HepG2 (cell line): Measurements from ENCODE around the gene MTMR3. TPM values are rescaled to one million over a fixed set of nuclear protein-coding genes. Genes with fewer than 3 reads are reported as not detected.

Experiments used
- ATAC-seq: fragments of 200-7000 bp; cut with Tn5 transposase; 3 replicates; pipeline ENCODE4 v1.9.1; 2020; ENCODE audit warnings: mild to moderate bottlenecking, moderate library complexity
- BruUV-seq: library from RNA; stranded (reverse); fragments of 400-500 nt; replicated peaks from 2 replicates; lab custom pipeline; 2021; lab: Mats Ljungman, UMichigan
- CTCF ChIA-PET: fragments of 300-600 bp; formaldehyde crosslinking; extraction: SDS; loops from one replicate; lab custom pipeline; 2021; ENCODE audit warnings: low total read pairs, inconsistent platforms, low intra/inter-chr PET ratio; lab: Yijun Ruan, JAX
- POLR2A ChIA-PET: fragments of 350-600 bp; sonication (Branson Sonifier 250); formaldehyde crosslinking; loops from one replicate; lab custom pipeline; 2020; ENCODE audit warnings: antibody characterized with exemption, inconsistent platforms; lab: Yijun Ruan, JAX
- DNase-seq: peaks from one replicate; pipeline ENCODE4 v3.0.0-alpha.2; 2015; ENCODE audit warnings: low spot score
- FAIRE-seq: peaks from 3 replicates; lab custom pipeline; 2011; peaks lifted over from hg19 to GRCh38; lab: Jason Lieb, UNC
- H2AFZ ChIP-seq: one replicate; pipeline ENCODE4 v1.6.1; 2011; ENCODE audit warnings: low read length, inconsistent platforms
- H3K27ac ChIP-seq: fragments of 300-600 bp; 3 replicates; pipeline ENCODE4 v1.8.0; 2011; ENCODE audit warnings: mixed run types, mild to moderate bottlenecking, mixed read lengths, low read length, inconsistent platforms; ENCODE audit not compliant: insufficient read depth; ENCODE audit errors: extremely low read length
- H3K27me3 ChIP-seq, 2 experiments: fragments of 200-600 bp in 1 of 2; 2 replicates in 1 of 2; 3 replicates in 1 of 2; pipeline versions ENCODE4 v1.6.0 to v1.8.0; 2011; ENCODE audit warnings: low read length in 2 of 2, mild to moderate bottlenecking in 2 of 2, moderate library complexity in 2 of 2, inconsistent platforms in 1 of 2; ENCODE audit not compliant: insufficient read depth in 2 of 2, control insufficient read depth in 1 of 2
- H3K36me3 ChIP-seq, 2 experiments: fragments of 200-600 bp in 1 of 2; replicated peaks in 1 of 2; 2 replicates in 1 of 2; 3 replicates in 1 of 2; pipeline versions ENCODE4 v1.5.1 to v1.8.0; 2011; ENCODE audit warnings: low read length in 2 of 2, inconsistent platforms in 1 of 2; ENCODE audit not compliant: insufficient read depth in 2 of 2, control insufficient read depth in 1 of 2
- H3K4me1 ChIP-seq: 2 replicates; pipeline ENCODE4 v1.5.1; 2012; ENCODE audit warnings: low read length, inconsistent platforms; ENCODE audit not compliant: insufficient read depth
- H3K4me2 ChIP-seq: 2 replicates; pipeline ENCODE4 v1.6.0; 2011; ENCODE audit warnings: low read depth, low read length, inconsistent platforms
- H3K4me3 ChIP-seq, 3 experiments: fragments of 200-600 bp in 1 of 3; sonication (generic), shearing (Covaris generic) in 1 of 3; replicated peaks in 1 of 3; 2 replicates each; pipeline ENCODE4 v1.5.1; 2011 to 2016; ENCODE audit warnings: low read length in 3 of 3, inconsistent platforms in 2 of 3, low read depth in 2 of 3, mild to moderate bottlenecking in 2 of 3, control low read depth in 1 of 3, mixed read lengths in 1 of 3; ENCODE audit not compliant: insufficient read depth in 1 of 3
- H3K79me2 ChIP-seq: one replicate; pipeline ENCODE4 v1.6.1; 2011; ENCODE audit warnings: low read length, inconsistent platforms; ENCODE audit not compliant: insufficient read depth
- H3K9ac ChIP-seq: 2 replicates; pipeline ENCODE4 v1.6.0; 2011; ENCODE audit warnings: mild to moderate bottlenecking, low read depth, low read length, inconsistent platforms; ENCODE audit not compliant: insufficient read depth
- H3K9me3 ChIP-seq: 2 replicates; pipeline ENCODE4 v1.5.1; 2012; ENCODE audit warnings: mild to moderate bottlenecking, low read length
- H4K20me1 ChIP-seq: 2 replicates; pipeline ENCODE4 v1.6.0; 2011; ENCODE audit warnings: inconsistent platforms, mild to moderate bottlenecking, low read length, moderate library complexity; ENCODE audit not compliant: insufficient read depth
- FOXP1 ChIP-seq, 2 experiments: fragments of 450-650 bp in 1 of 2; IDR thresholded peaks; 2 replicates each; pipeline ENCODE4 v1.6.1; 2017 to 2018; ENCODE audit warnings: antibody characterized with exemption in 1 of 2
- KLF16 ChIP-seq, 2 experiments: sonication (generic) in 1 of 2; formaldehyde crosslinking in 1 of 2; IDR thresholded peaks; 2 replicates each; pipeline versions ENCODE4 v1.6.1 to v1.8.0; 2016 to 2023; ENCODE audit warnings: missing genetic modification reagents in 2 of 2, missing compliant biosample characterization in 1 of 2
- PAWR ChIP-seq: sonication (generic); formaldehyde crosslinking; IDR thresholded peaks from 2 replicates; pipeline ENCODE4 v1.4.0; 2020; ENCODE audit warnings: missing genetic modification reagents, mild to moderate bottlenecking, borderline replicate concordance
- PRMT3 ChIP-seq: sonication (generic); formaldehyde crosslinking; IDR thresholded peaks from 2 replicates; pipeline ENCODE4 v1.8.1; 2022; ENCODE audit warnings: low read depth, mild to moderate bottlenecking, moderate library complexity, missing genetic modification reagents, borderline replicate concordance
- SMAD3 ChIP-seq: sonication (generic); formaldehyde crosslinking; IDR thresholded peaks from 2 replicates; pipeline ENCODE4 v1.4.0; 2020; ENCODE audit warnings: missing genetic modification reagents
- SP5 ChIP-seq: IDR thresholded peaks from 2 replicates; pipeline ENCODE4 v1.6.1; 2016; ENCODE audit warnings: low read depth, borderline replicate concordance
- ZFP90 ChIP-seq: sonication (generic); formaldehyde crosslinking; IDR thresholded peaks from 2 replicates; pipeline ENCODE4 v1.8.0; 2022; ENCODE audit warnings: missing genetic modification reagents, mild to moderate bottlenecking, inconsistent platforms, borderline replicate concordance
- ZNF235 ChIP-seq: sonication (generic); formaldehyde crosslinking; IDR thresholded peaks from 2 replicates; pipeline ENCODE4 v1.8.1; 2023; ENCODE audit warnings: mild to moderate bottlenecking, missing genetic modification reagents, borderline replicate concordance
- ZNF720 ChIP-seq: sonication (generic); formaldehyde crosslinking; IDR thresholded peaks from 2 replicates; pipeline ENCODE4 v1.4.0; 2020; ENCODE audit warnings: missing genetic modification reagents
- WGBS: methylation state at CpG from one replicate; pipeline ENCODE4 v1.1.6; 2017; ENCODE audit warnings: low lambda C conversion rate; 5-methylcytosine and 5-hydroxymethylcytosine counted together
- in situ Hi-C: cut with HindIII; loops from 2 replicates; pipeline ENCODE4 v1.10.0; 2017; ENCODE audit warnings: low pct_unique_long_range_greater_than_20kb; ENCODE audit not compliant: extremely low pct_ligation_motif_present
- intact Hi-C: fragments of 100-400 bp; cut with micrococcal nuclease; formaldehyde crosslinking; loops from one replicate; pipeline ENCODE4 v1.10.0; 2022; ENCODE audit not compliant: unreplicated experiment
- polyA plus RNA-seq, 8 experiments: library from polyadenylated mRNA; depleted of rRNA in 3 of 8; stranded (reverse) in 7 of 8; unstranded in 1 of 8; fragments of >200 nt; fragmentation: Illumina TruSeq in 4 of 8; extraction: Trizol in 4 of 8; gene quantifications; 2 replicates each; pipeline versions ENCODE4 v1.2.1 to v1.2.3, GENCODE V29; 2011 to 2016; ENCODE audit warnings: low read depth in 4 of 8, missing spikeins in 1 of 8, mixed read lengths in 1 of 8; ENCODE audit not compliant: insufficient read depth in 1 of 8
- total RNA-seq, 5 experiments: library from RNA; depleted of rRNA; stranded (reverse); fragments of >200 nt; fragmentation: Illumina TruSeq; extraction: Trizol; gene quantifications; 2 replicates each; pipeline ENCODE4 v1.2.3, GENCODE V29; 2016; ENCODE audit warnings: low read depth in 1 of 5
- TF ChIP-seq, protein P1 (sequence below): IDR thresholded peaks from 2 replicates; pipeline ENCODE4 v1.6.1; 2016; ENCODE audit warnings: missing compliant biosample characterization, missing genetic modification reagents, borderline replicate concordance
- TF ChIP-seq, protein P2 (sequence below): sonication (generic); formaldehyde crosslinking; IDR thresholded peaks from 2 replicates; pipeline ENCODE4 v1.4.0; 2020; ENCODE audit warnings: mild to moderate bottlenecking, missing genetic modification reagents
- TF ChIP-seq, protein P3 (sequence below): sonication (generic); formaldehyde crosslinking; IDR thresholded peaks from 2 replicates; pipeline ENCODE4 v1.5.0; 2020; ENCODE audit warnings: missing genetic modification reagents, mild to moderate bottlenecking, borderline replicate concordance
- TF ChIP-seq, protein P4 (sequence below): sonication (generic); formaldehyde crosslinking; IDR thresholded peaks from 2 replicates; pipeline ENCODE4 v1.5.0; 2020; ENCODE audit warnings: mild to moderate bottlenecking, missing genetic modification reagents

The MTMR3 gene
- total and polyA plus RNA-seq, 2 of the 13 experiments (the other 11 are each of a cell fraction or from before 2014, with no cell fraction given), result 12.6 to 24.8 TPM

DNA sequence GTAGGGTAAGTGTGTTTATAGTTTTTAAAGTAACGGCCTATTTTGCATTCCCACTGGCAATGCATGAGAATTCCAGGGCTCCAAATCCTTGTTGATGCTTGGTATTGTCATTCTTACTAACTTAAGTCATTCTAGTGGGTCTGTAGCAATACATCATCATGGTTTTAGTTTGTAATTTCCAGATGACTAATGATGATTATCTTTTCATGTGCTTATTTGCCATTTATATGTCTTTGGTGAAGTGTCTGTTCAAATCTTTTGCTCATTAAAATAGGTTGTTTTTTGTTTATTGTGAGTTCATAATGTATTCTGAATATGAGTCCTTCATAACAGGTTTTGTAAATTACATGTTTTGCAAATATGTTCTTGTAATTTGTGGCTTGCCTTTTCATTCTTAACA, 31.2 kb downstream of the MTMR3 start:
- Histone ChIP-seq H3K36me3 (no peaks in the 10 kb centered on the region), H3K4me2 (no peak overlapping the region), H3K79me2 (peaks cover 58% of the 10 kb centered on the region), H3K4me1 (peaks cover 58% of the 10 kb centered on the region), H3K27me3 (no peaks in the 10 kb centered on the region), H2AFZ (no peak overlapping the region), H4K20me1 (peaks cover 21% of the 10 kb centered on the region), H3K27ac (no peak overlapping the region), H3K9ac (no peak overlapping the region), H3K9me3 (no peaks in the 10 kb centered on the region), H3K4me3 (no peak overlapping the region)
- 100% methylated on average over 1 of the region's 1 CpG for WGBS
- DNase-seq, result no peak
- POLR2A ChIA-PET, result no interaction called here
- no peak for ATAC-seq
- BruUV-seq, result no TSS peak
- no peak for TF ChIP-seq ZNF720 (CRISPR knock-in tag)
- TF ChIP-seq ZFP90, result no peak
- TF ChIP-seq, protein P1, sequence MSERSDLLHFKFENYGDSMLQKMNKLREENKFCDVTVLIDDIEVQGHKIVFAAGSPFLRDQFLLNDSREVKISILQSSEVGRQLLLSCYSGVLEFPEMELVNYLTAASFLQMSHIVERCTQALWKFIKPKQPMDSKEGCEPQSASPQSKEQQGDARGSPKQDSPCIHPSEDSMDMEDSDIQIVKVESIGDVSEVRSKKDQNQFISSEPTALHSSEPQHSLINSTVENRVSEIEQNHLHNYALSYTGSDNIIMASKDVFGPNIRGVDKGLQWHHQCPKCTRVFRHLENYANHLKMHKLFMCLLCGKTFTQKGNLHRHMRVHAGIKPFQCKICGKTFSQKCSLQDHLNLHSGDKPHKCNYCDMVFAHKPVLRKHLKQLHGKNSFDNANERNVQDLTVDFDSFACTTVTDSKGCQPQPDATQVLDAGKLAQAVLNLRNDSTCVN, result no peak
- TF ChIP-seq ZNF235 (CRISPR knock-in tag), result no peak
- TF ChIP-seq, protein P2, sequence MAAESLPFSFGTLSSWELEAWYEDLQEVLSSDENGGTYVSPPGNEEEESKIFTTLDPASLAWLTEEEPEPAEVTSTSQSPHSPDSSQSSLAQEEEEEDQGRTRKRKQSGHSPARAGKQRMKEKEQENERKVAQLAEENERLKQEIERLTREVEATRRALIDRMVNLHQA (CRISPR knock-in tag), result no peak
- TF ChIP-seq KLF16 (CRISPR knock-in tag; IDR thresholded peaks at IDR 0.05), result no peak
- no peak for TF ChIP-seq FOXP1 (IDR thresholded peaks at IDR 0.05)
- no peak for TF ChIP-seq FOXP1 (CRISPR knock-in tag; IDR thresholded peaks at IDR 0.05)
- in situ Hi-C loops, result no loop called here
- no peak for FAIRE-seq
- intact Hi-C loops, result no loop called here
- CTCF ChIA-PET, result no interaction called here

GRCh38 chr22:29914991-29915533, 32.1 kb downstream of the MTMR3 start:
- ATAC-seq, result no peak
- H3K79me2 ChIP-seq, result peaks cover 60% of the 10 kb centered on the region
- H3K4me3 ChIP-seq, result no peak overlapping the region
- H3K36me3 ChIP-seq, result no peaks in the 10 kb centered on the region
- no peak for FAIRE-seq
- intact Hi-C loops (no loop called here), in situ Hi-C loops (no loop called here)
- no peak overlapping the region for H3K27ac ChIP-seq
- no peak overlapping the region for H3K9ac ChIP-seq
- H3K4me2 ChIP-seq, result no peak overlapping the region
- no peak overlapping the region for H2AFZ ChIP-seq
- no TSS peak for BruUV-seq
- DNase-seq, result no peak
- WGBS, result 98% methylated on average over 4 of the region's 4 CpGs
- CTCF ChIA-PET, result no interaction called here
- H4K20me1 ChIP-seq, result peaks cover 21% of the 10 kb centered on the region
- no peaks in the 10 kb centered on the region for H3K27me3 ChIP-seq
- POLR2A ChIA-PET, result no interaction called here
- peaks cover 58% of the 10 kb centered on the region for H3K4me1 ChIP-seq
- H3K9me3 ChIP-seq, result no peaks in the 10 kb centered on the region
- TF ChIP-seq, protein P3, sequence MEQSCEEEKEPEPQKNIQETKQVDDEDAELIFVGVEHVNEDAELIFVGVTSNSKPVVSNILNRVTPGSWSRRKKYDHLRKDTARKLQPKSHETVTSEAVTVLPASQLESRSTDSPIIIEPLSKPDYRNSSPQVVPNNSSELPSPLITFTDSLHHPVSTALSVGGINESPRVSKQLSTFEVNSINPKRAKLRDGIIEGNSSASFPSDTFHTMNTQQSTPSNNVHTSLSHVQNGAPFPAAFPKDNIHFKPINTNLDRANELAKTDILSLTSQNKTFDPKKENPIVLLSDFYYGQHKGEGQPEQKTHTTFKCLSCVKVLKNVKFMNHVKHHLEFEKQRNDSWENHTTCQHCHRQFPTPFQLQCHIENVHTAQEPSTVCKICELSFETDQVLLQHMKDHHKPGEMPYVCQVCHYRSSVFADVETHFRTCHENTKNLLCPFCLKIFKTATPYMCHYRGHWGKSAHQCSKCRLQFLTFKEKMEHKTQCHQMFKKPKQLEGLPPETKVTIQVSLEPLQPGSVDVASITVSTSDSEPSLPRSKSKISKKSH, result no peak
- no peak for TF ChIP-seq PAWR
- no peak for TF ChIP-seq SMAD3 (CRISPR knock-in tag)
- TF ChIP-seq SP5 (CRISPR knock-in tag), result no peak
- TF ChIP-seq, protein P4, sequence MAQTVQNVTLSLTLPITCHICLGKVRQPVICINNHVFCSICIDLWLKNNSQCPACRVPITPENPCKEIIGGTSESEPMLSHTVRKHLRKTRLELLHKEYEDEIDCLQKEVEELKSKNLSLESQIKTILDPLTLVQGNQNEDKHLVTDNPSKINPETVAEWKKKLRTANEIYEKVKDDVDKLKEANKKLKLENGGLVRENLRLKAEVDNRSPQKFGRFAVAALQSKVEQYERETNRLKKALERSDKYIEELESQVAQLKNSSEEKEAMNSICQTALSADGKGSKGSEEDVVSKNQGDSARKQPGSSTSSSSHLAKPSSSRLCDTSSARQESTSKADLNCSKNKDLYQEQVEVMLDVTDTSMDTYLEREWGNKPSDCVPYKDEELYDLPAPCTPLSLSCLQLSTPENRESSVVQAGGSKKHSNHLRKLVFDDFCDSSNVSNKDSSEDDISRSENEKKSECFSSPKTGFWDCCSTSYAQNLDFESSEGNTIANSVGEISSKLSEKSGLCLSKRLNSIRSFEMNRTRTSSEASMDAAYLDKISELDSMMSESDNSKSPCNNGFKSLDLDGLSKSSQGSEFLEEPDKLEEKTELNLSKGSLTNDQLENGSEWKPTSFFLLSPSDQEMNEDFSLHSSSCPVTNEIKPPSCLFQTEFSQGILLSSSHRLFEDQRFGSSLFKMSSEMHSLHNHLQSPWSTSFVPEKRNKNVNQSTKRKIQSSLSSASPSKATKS (CRISPR knock-in tag), result no peak
- TF ChIP-seq PRMT3 (CRISPR knock-in tag), result no peak
